Measurements from ENCODE around the gene SH3TC2. TPM values are rescaled to one million over a fixed set of nuclear protein-coding genes. Genes with fewer than 3 reads are reported as not detected.

SH3TC2 gene
- total and polyA plus RNA-seq, 2 of the 4 experiments (the other 2 are of a cell fraction) = 3.4 to 7.9 TPM

DNA sequence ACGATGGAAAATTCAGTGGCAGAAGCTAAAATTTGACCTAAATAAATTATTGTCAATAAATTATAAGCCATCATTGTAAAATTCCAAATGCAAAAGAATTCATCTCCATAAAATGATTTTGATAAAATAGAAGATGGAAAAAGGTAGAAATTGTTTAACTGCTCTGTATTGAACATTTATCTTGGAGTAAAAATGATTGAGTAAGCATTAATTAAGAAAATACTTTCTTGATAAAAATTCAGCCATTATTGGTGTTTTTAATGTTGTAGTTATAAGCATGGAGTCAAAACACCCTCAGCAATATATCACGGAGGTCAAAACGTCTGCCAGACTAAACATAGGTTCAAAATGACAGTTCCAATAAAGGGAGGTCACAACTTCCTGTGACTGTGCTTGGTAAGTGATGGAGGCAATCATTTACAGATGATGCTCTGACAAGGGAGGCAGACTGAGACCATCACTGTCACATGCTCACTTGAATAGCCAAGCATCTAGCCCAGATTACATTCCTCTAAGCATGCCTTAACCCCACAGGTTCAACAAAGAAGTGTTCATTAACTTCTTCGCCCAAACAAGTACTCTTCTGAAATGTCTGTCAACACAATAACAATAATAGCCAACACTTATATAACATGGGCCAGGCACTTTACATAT is 69.5 kb downstream of the SH3TC2 start:
- H3K18ac ChIP-seq (ENCODE audit: low read depth, low read length) = no peak overlapping the region
- 0 out of 2 replicates have a peak, but pooled peaks cover 3% of the 10 kb centered on the region for H3K9me1 ChIP-seq (ENCODE audit: insufficient read depth, low read length)
- H4K20me1 ChIP-seq (ENCODE audit: insufficient read depth, low read length) = no peaks in the 10 kb centered on the region
- H3K9me3 ChIP-seq (ENCODE audit: control insufficient read depth, insufficient read depth, low read length) = no peaks in the 10 kb centered on the region
- in situ Hi-C loops (cut with MboI; ENCODE audit: low sequenced_read_pairs) = loop anchor here (10.0 kb wide), 1 partner anchor 169 kb away; the partner anchor contains the start of gene ADRB2
- no peak overlapping the region for H2AFZ ChIP-seq (replicated peaks; ENCODE audit: low read length, poor library complexity)
- dilution Hi-C loops (cut with HindIII; ENCODE audit: low sequenced_read_pairs, unreplicated experiment) = no loop called here
- H2BK120ac ChIP-seq (ENCODE audit: low read depth, low read length) = no peak overlapping the region
- no peaks in the 10 kb centered on the region for H3K27me3 ChIP-seq (ENCODE audit: control insufficient read depth, insufficient read depth, low read length)
- no peaks in the 10 kb centered on the region for H3K79me1 ChIP-seq (ENCODE audit: low read depth in 1 of 2, low read length in 2 of 2)
- H3K4me1 ChIP-seq (ENCODE audit: control insufficient read depth, insufficient read depth, low read length) = peaks cover 3% of the 10 kb centered on the region
- no peak overlapping the region for H3K9ac ChIP-seq (ENCODE audit: low read depth, low read length)
- H3K4ac ChIP-seq (ENCODE audit: low read depth, low read length) = no peak overlapping the region
- no peak overlapping the region for H2BK20ac ChIP-seq (ENCODE audit: low read depth, low read length)
- POLR2A ChIA-PET (ENCODE audit: unreplicated experiment) = no interaction called here
- H3K36me3 ChIP-seq (ENCODE audit: control insufficient read depth, insufficient read depth, low read length) = no peaks in the 10 kb centered on the region
- no peak overlapping the region for H3K4me2 ChIP-seq (ENCODE audit: low read depth, low read length)
- 75% methylated on average over 1 of the region's 4 CpGs; no CpG with 5 or more reads in 1 of the 2 experiments for WGBS, 2 experiments (ENCODE audit: extremely low coverage in 2 of 2, insufficient read length in 1 of 2)
- H4K8ac ChIP-seq (ENCODE audit: low read depth in 2 of 2, low read length in 2 of 2) = no peak overlapping the region
- peak overlapping the region; percentile 22; the same call in 1 of the 2 replicates for H4K91ac ChIP-seq (ENCODE audit: insufficient read depth, low read depth, low read length)
- TF ChIP-seq MAFK (IDR thresholded peaks at IDR 0.05; ENCODE audit: low read depth, low read length) (peak; percentile 58), RCOR1 (IDR thresholded peaks at IDR 0.05; ENCODE audit: insufficient replicate concordance, low read length) (no peak)
- no peak overlapping the region for H2BK15ac ChIP-seq (ENCODE audit: low read depth, low read length)
- no peak overlapping the region for H2BK5ac ChIP-seq (ENCODE audit: low read depth, low read length, poor library complexity, severe bottlenecking)
- CTCF ChIA-PET = interaction anchor here (1.6 kb wide), 1 partner anchor 173 kb away, joined by 4 read pairs; no protein-coding TSS in a partner anchor
- ATAC-seq (ENCODE audit: low read depth) (no peak), DNase-seq (no peak)
- intact Hi-C loops (cut with micrococcal nuclease) = no loop called here
- no peak overlapping the region for H3K14ac ChIP-seq (replicated peaks; ENCODE audit: low read depth, low read length)
- H4K5ac ChIP-seq (ENCODE audit: low read depth, low read length) = no peak overlapping the region
- no peak overlapping the region for H3K56ac ChIP-seq (ENCODE audit: extremely low read depth, insufficient read depth, low read length)
- no peak overlapping the region for H2AK9ac ChIP-seq (replicated peaks; ENCODE audit: low read depth, low read length, poor library complexity)
- H3K4me3 ChIP-seq (ENCODE audit: insufficient read depth, low read depth, low read length) = no peak overlapping the region
- no TSS peak for BruUV-seq (replicated peaks)
- H3K27ac ChIP-seq (ENCODE audit: insufficient read depth, low read length) = no peak overlapping the region
- H2AK5ac ChIP-seq (ENCODE audit: low read depth, low read length) = peak overlapping the region; percentile 73
- no peak overlapping the region for H3K23ac ChIP-seq (ENCODE audit: low read depth, low read length)

Measured in IMR-90 (cell line).